ENCODE results near the gene BACH2. TPM values are rescaled to one million over a fixed set of nuclear protein-coding genes. Genes with fewer than 3 reads are reported as not detected.
"Not testable (repeated sequence)": the region's sequence is repeated elsewhere in the genome, so short reads cannot be mapped to it uniquely, and the experiment has no call there.

BACH2 gene
- total RNA-seq, 1 donor from 2014 or later: 0.76 TPM

DNA sequence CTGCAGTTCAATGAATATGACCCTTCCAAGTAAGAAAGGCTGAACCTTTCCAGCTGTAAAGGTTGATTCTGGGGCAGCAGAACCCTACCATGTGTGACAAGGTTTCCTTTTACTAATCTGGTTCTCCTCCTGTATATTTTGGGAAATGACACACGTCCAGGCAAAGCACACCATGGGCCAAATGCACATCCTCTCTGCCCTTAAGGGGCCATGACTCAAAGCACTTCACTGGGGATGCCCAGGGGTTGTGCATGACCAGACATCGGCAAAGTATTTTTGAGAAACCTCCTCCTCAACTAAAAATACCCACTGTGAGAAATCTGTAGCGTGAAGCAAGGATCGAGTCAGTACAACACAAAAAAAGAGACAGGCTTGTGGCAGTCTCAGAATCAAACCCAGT, 174.7 kb downstream of the BACH2 start:
- peak; percentile 29 for ATAC-seq

- ATAC-seq: no peak
Observed at GRCh38 chr6:90120327-90120726, 176.3 kb downstream of the BACH2 start.

GRCh38 chr6:90119618-90120017, 177.0 kb downstream of the BACH2 start:
- no peak for ATAC-seq

GRCh38 chr6:90118581-90118980, 178.1 kb downstream of the BACH2 start:
- ATAC-seq: no peak

DNA sequence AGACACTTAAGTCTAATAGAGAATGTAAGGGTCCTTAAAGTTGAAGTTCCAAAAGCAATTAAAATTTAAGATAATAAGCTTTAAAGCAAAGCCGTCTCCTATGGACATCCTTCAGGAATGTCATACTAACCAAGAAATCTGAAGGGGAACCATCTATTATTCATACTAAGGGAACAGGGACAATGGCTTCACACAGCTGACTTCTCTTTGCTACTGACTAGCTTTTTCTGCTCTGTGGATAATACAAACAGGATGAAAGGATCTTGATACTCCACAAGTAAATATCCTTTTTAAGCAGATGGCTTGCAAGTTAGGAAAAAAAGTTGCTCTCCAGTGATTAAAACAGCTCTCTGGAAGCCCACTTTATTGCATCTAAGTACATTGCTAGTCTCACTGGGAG, 178.6 kb downstream of the BACH2 start:
- ATAC-seq: no peak

DNA sequence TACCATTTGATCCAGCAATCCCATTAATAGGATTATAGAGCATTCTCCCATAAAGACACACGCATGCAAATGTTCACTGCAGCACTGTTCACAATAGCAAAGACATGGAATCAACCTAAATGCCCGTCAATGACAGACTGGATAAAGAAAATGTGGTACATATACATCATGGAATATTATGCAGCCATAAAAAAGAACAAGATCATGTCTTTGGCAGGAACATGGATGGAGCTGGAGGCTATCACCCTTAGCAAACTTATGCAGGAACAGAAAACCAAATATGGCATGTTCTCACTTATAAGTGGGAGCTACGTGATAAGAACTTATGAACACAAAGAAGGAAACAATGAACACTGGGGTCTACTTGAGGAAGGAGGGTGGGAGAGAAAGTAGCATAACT, 180.5 kb downstream of the BACH2 start:
- not testable (repeated sequence) for ATAC-seq

DNA sequence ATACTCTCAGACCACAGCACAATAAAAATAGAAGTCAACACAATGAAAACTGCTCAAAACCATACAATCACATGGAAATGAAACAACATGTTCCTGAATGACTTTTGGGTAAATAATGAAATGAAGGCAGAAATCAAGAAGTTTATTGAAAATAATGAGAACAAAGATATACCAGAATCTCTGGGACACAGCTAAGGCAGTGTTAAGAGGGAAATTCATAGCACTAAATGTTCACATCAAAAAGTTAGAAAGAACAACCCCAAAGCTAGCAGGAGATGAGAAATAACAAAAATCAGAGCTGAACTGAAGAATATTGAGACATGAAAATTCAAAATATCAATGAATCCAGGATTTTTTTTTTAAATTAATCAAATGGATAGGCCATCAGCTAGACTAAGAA, 183.3 kb downstream of the BACH2 start:
- no peak for ATAC-seq

DNA sequence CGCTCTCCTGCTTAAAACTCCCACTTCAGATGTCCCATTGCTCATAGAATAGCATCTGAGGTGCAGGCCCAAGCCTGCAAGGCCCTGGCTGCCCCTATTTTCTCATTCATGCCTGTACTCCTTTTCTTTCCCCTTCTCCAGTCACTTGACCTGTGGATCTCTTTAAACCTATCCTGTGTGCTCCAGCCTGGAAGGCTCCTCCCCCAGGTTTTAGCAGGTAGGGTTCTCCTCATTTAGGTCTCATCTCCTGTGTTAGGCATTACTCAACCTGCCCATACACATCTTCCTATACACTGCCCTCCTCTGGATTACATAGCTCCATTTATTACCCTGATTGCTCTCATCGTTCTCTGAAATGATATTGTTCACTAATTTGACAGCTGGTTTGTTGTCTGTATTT, 185.3 kb downstream of the BACH2 start:
- peak; percentile 26 for ATAC-seq

DNA sequence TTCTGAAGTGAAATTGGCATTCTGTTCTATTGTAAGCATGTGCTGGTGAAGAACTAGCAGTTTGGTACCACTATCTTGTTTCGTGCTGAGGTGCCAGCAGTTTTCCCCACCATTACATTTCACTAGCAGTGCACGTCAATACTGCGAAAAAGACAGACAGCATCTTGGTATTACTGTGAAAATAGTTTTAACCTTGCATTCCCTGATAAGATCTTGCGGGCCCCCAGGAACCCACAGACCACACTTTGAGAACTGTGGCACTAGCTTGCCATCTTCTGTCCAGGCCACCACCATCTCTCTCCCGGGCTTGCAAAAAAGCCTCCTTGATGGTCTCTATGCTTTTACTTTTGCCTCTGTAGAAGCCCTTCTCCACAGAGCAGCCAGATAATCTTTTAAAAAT, 185.7 kb downstream of the BACH2 start:
- ATAC-seq: no peak

DNA sequence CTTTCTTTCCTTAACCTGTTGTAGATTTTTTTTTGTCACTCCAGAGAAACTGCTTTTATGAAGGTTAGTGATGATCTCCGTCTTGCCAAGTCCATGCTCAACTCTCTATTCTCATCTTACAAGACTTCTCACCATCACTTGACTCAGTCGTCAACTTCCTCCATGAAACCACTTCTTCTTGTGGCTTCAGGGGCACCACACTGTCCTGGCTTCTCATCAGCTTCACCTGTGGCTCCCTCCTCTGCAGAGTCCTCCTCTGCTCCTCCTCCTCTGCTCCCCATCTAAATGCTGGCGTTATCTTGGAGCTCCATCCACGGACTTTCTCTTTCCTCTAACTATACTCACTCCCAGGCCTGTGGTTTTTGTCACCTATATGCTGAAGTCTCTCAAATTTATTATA, 187.5 kb downstream of the BACH2 start:
- no peak for ATAC-seq

DNA sequence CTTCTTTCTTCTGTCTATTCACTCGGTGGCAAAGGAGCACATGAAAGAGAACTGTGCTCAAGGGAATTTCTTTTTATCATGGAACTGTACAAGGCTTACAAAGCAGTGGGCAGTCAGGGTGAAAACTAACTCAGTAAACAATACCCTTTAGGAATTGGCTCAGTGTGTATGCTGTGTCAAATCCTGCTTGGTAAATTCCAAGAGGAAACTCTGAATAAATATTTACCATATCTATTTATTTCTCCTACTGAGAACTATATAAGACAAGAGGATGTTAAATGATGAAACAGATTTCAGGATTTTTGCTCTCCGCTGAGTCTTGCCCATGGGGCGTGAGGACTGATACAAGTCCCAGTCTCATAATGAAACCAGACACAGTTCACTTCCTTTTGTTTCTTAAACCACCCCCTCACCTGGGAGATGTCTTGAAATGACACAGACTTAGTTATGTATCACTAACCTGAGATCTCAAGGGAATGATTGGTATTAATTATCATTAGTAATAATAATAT, 188.8 kb downstream of the BACH2 start:
- no peak for ATAC-seq

- no peak for ATAC-seq
Observed at GRCh38 chr6:90107371-90107770, 189.3 kb downstream of the BACH2 start.

GRCh38 chr6:90106449-90106848, 190.2 kb downstream of the BACH2 start:
- ATAC-seq: no peak

- ATAC-seq: no peak
Observed at GRCh38 chr6:90105506-90106170, 191.0 kb downstream of the BACH2 start.

DNA sequence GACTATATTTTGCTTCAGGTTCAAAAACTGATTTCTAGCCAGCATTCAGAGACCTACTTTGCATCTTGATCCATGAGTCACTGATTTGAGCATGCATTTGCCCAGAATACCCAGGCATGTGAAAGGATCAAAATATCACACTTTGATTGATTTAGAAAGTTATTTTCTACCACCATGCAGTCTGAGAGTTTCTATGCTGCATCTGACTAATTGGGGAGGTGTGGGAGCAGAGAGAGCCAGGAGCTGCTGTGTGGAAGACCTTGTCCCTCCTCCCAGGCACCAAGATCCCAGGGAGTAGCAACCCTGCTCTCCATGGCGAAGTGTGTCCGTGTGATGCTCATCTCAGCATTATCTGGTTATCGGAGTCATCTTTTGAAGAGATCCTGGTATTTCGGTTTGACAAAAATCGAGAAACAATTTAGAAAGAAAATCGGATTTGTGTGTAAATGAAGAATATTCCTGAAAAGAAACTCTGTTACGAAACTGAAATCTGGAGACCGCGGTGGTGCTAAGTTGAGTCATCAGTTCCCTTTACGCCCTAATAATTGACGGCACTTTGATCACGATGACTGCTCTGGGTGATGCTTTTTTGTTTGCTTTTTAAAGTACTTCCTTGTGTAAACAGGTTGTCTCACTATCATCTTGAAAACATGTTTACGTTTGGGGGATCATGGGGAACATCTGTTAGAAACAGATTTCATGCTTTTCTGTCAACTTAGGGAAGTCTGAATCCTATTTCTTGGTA, 193.4 kb downstream of the BACH2 start:
- ATAC-seq: peak; percentile 86

DNA sequence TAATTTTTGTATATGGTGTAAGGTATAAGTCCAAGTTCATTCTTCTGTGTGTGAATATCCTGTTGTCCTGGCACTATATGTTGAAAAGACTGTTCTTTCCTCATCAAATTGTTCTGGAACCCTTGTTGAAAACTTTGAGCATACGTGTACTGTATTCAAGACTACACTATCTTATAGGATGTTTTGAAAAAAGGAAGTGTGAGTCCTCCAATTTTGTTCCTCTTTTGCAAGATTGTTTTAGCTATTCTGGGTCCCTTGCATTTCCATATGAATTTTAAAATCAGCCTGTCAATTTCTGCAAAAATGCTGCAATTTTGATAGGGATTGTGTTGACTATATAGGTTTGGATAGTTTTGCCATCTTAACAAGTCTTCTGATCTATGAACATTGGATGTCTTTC, 195.2 kb downstream of the BACH2 start:
- ATAC-seq: no peak

DNA sequence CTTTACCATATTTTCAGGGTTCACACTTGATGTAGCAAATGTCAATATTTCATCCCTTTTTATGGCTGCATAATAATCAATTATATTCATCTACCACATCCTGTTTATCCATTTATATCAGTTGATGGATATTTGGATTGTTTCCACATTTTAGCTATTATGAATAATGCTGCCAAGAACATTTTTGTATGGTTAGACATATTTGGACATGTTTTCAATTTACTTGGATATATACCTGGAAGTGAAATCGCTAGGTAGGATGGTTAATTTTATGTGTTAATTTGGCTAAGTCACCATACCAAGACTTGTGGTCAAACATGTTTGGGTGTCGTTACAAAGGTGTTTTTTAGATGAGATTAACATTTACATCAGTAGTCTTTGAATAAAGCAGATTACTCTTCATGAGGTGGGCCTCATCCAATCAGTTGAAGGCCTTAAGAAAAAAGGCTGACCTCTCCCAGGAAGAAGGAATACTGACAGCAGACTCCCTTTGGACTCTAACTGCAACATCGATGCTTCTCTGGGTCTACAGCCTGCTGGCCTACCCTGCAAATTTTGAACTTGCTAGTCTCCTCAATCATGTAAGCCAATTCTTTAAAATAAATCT, 196.5 kb downstream of the BACH2 start:
- no peak for ATAC-seq

DNA sequence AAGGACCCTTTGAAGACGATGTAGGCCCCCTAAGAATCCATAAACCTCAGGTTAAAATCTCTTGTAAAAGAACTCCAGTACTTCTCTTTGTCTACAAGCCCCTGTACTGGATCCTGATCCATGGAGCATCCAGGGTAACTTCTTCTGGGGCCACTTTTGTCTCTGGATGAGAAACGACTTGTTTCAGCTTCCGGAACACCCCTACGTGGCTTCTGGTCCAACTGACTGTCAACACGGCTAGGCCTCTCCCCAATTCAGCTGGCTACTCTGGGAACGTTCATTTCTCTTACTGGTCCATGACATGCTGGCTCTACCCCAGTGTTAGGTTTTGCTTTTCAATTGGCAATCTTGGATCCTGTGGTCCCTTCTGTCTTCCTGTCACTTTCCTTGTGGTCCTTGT, 198.0 kb downstream of the BACH2 start:
- no peak for ATAC-seq

DNA sequence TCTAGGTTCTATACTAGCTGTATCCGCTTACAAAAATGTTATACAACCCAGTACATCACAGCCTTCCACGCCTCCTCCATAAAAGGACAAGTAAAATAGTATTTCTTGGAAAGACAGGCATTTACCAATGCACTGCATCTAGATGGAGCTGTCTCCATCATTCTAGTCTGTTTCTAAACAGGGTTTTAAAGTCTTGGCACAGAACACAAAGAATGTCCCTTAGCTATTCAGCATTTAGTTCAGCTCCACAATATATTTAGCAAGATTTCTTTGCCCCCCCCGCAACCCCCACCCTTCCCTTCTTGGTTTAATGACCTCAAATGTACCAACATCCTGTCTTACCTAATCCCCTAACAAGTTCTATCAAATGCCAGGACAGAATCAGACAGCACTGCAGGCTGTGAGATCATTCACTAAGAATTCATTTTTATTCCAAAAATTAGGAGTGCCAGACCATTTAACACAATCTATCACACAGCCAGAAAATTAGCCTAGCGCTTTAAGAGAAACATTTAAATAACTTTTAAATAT, 198.6 kb downstream of the BACH2 start:
- ATAC-seq: peak; percentile 91

DNA sequence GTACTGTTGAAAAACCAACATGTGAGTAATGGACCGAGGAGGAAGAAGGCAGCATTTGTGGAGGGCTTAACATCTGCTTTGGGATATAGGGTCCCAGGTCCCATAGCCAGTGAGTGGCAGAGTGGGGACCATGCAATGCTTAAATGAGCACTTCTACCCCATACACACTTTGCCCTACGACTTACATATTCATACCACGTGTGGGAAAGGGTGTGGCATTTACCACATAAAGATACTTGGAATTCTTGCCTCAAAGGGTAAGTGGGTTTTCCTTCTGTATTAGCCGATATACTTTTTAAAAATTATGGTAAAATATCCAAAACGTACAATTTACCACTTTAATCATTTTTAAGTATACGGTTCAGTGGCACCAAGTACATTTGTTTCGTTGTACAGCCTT, 199.3 kb downstream of the BACH2 start:
- ATAC-seq: no peak

DNA sequence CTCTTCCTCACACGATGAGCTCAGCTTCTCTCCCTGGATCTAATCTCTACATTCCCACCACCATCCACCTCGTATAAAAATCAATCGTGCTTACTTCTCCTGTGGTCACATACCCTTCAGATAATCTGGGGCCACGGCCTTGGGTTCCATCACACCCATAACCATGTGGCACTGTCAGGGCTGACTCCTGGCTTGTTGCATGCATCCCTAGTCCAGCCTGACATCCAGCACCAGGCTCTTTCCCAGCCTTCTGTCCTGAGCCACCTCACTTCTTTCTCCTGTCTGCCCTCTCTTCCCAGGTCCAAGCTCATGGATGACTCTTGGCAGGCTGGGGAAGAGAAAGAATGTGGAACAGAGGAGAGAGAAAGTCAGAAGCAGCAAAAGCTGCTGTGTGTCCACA, 199.8 kb downstream of the BACH2 start:
- ATAC-seq: no peak

GRCh38 chr6:90095788-90096187, 200.9 kb downstream of the BACH2 start:
- ATAC-seq: no peak

- ATAC-seq: no peak
Observed at GRCh38 chr6:90095145-90095544, 201.5 kb downstream of the BACH2 start.

All from esophagus mucosa (tissue), 1 donor.